Caco-2 (cell line): ENCODE data around the gene DLX4. TPM values are rescaled to one million over a fixed set of nuclear protein-coding genes. Genes with fewer than 3 reads are reported as not detected.

Experiments
- BruUV-seq: library from RNA; stranded (reverse); fragments of 400-500 nt; replicated peaks from 2 replicates; lab custom pipeline; 2021; lab: Mats Ljungman, UMichigan
- CTCF ChIA-PET: fragments of 300-600 bp; sonication (Branson Sonifier 250); formaldehyde crosslinking; loops from one replicate; lab custom pipeline; 2022; ENCODE audit warnings: antibody characterized with exemption; lab: Charles Lee
- POLR2A ChIA-PET: fragments of 300-600 bp; sonication (Branson Sonifier 250); formaldehyde crosslinking; loops from one replicate; lab custom pipeline; 2022; ENCODE audit warnings: antibody characterized with exemption; lab: Charles Lee
- DNase-seq, 2 experiments: peaks; one replicate each; pipeline versions ENCODE4 v3.0.0 to v3.0.0-alpha.2; 2020 to 2022
- H3K27me3 ChIP-seq: replicated peaks from 2 replicates; pipeline ENCODE4 v1.6.0; 2011; ENCODE audit warnings: low read length; ENCODE audit not compliant: control insufficient read depth, insufficient read depth
- H3K36me3 ChIP-seq: 2 replicates; pipeline ENCODE4 v1.5.1; 2011; ENCODE audit warnings: low read length; ENCODE audit not compliant: control insufficient read depth, insufficient read depth
- H3K4me1 ChIP-seq: fragments of 250-450 bp; sonication (Bioruptor Pico); 2 replicates; pipeline ENCODE4 v1.5.1; 2020; ENCODE audit warnings: mild to moderate bottlenecking
- H3K4me3 ChIP-seq: 2 replicates; pipeline ENCODE4 v1.5.1; 2011; ENCODE audit warnings: low read depth, mild to moderate bottlenecking, control low read depth, low read length
- H3K9me3 ChIP-seq: fragments of 250-450 bp; sonication (Bioruptor Pico); 2 replicates; pipeline ENCODE4 v1.5.1; 2020; ENCODE audit warnings: mild to moderate bottlenecking, moderate library complexity
- H3K27ac Mint-ChIP-seq: one replicate; pipeline ENCODE4 v1.8.0; 2022; ENCODE audit warnings: mixed read lengths; ENCODE audit not compliant: unreplicated experiment
- H3K27me3 Mint-ChIP-seq: one replicate; pipeline ENCODE4 v1.8.0; 2022; ENCODE audit warnings: mixed read lengths; ENCODE audit not compliant: insufficient read depth, unreplicated experiment
- H3K36me3 Mint-ChIP-seq: one replicate; pipeline ENCODE4 v1.8.0; 2022; ENCODE audit warnings: mild to moderate bottlenecking, mixed read lengths; ENCODE audit not compliant: insufficient read depth, unreplicated experiment
- H3K4me1 Mint-ChIP-seq: one replicate; pipeline ENCODE4 v1.8.0; 2022; ENCODE audit warnings: low read depth, mixed read lengths; ENCODE audit not compliant: unreplicated experiment
- H3K4me3 Mint-ChIP-seq: one replicate; pipeline ENCODE4 v1.8.0; 2022; ENCODE audit warnings: mild to moderate bottlenecking, moderate library complexity, mixed read lengths; ENCODE audit not compliant: unreplicated experiment
- H3K9me3 Mint-ChIP-seq: one replicate; pipeline ENCODE4 v1.8.0; 2022; ENCODE audit warnings: mixed read lengths; ENCODE audit not compliant: unreplicated experiment
- intact Hi-C: fragments of 100-400 bp; cut with micrococcal nuclease; formaldehyde crosslinking; loops from one replicate; pipeline ENCODE4 v1.10.0; 2022; ENCODE audit not compliant: unreplicated experiment
- total RNA-seq: library from RNA; stranded (reverse); gene quantifications from 2 replicates; pipeline ENCODE4 v1.2.3, GENCODE V29; 2022
- TF ChIP-seq, protein P1 (sequence below), 2 experiments: fragments of 200-600 bp in 1 of 2; IDR thresholded peaks; 1 replicate in 1 of 2; 2 replicates in 1 of 2; pipeline versions ENCODE4 v1.5.1 to v1.8.0; 2011 to 2022; ENCODE audit warnings: antibody characterized with exemption in 1 of 2, control low read depth in 1 of 2, inconsistent platforms in 1 of 2, low read depth in 1 of 2, low read length in 1 of 2, mild to moderate bottlenecking in 1 of 2, moderate library complexity in 1 of 2; ENCODE audit not compliant: insufficient read depth in 1 of 2, severe bottlenecking in 1 of 2, unreplicated experiment in 1 of 2

The DLX4 gene
- total RNA-seq, 1 experiment from 2014 or later: 27.0 TPM

DNA sequence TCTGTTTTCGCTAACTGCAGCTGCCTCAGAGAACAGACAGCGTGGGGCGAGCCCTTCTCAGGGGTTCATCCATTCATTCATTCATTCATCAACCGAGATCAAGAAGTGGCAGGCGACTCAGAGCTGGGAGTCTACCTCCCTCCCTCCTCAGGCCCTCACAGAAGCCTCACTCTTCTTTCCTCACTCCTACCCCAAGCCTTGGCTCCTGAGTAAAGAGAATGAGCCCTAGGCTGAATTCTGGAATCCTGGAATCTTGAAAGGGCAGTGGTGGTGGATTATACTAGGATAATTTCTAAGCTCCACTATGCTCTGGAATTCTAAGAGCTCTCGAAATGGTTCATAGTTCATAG, 28.3 kb downstream of the DLX4 start:
- no peaks in the 10 kb centered on the region for H3K9me3 ChIP-seq
- BruUV-seq: no TSS peak
- TF ChIP-seq, protein P1, sequence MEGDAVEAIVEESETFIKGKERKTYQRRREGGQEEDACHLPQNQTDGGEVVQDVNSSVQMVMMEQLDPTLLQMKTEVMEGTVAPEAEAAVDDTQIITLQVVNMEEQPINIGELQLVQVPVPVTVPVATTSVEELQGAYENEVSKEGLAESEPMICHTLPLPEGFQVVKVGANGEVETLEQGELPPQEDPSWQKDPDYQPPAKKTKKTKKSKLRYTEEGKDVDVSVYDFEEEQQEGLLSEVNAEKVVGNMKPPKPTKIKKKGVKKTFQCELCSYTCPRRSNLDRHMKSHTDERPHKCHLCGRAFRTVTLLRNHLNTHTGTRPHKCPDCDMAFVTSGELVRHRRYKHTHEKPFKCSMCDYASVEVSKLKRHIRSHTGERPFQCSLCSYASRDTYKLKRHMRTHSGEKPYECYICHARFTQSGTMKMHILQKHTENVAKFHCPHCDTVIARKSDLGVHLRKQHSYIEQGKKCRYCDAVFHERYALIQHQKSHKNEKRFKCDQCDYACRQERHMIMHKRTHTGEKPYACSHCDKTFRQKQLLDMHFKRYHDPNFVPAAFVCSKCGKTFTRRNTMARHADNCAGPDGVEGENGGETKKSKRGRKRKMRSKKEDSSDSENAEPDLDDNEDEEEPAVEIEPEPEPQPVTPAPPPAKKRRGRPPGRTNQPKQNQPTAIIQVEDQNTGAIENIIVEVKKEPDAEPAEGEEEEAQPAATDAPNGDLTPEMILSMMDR (IDR thresholded peaks at IDR 0.05; ENCODE audit: insufficient read depth in 1 of 2, low read depth in 1 of 2, low read length in 1 of 2, severe bottlenecking in 1 of 2, unreplicated experiment in 1 of 2): no peak
- Mint-ChIP-seq H3K27ac (no peak overlapping the region), H3K27me3 (peaks cover 14% of the 10 kb centered on the region), H3K9me3 (no peaks in the 10 kb centered on the region), H3K36me3 (peaks cover 7% of the 10 kb centered on the region), H3K4me3 (peak overlapping the region; percentile 31), H3K4me1 (peaks cover 14% of the 10 kb centered on the region)
- no peaks in the 10 kb centered on the region for H3K27me3 ChIP-seq
- no peaks in the 10 kb centered on the region for H3K4me1 ChIP-seq
- intact Hi-C loops: loop anchor here (5.0 kb wide), 1 partner anchor 430 kb away; no protein-coding TSS in a partner anchor
- ChIA-PET CTCF (interaction anchor here (0.9 to 3.1 kb wide), 6 partner anchors 99 to 144 kb away, joined by 3 to 24 read pairs (median 6); no protein-coding TSS in a partner anchor), POLR2A (no interaction called here)
- H3K36me3 ChIP-seq: no peaks in the 10 kb centered on the region
- no peak for DNase-seq
- peak overlapping the region; percentile 38; the same call in 1 of the 2 replicates for H3K4me3 ChIP-seq

- DNase-seq: peak; percentile 76 to 82
- H3K4me3 ChIP-seq: no peak overlapping the region
- TF ChIP-seq, protein P1 (IDR thresholded peaks at IDR 0.05; ENCODE audit: insufficient read depth in 1 of 2, low read depth in 1 of 2, low read length in 1 of 2, severe bottlenecking in 1 of 2, unreplicated experiment in 1 of 2): peak; percentile 63 to 72
- CTCF ChIA-PET: interaction anchor here (0.6 to 3.1 kb wide), 12 partner anchors 45 to 321 kb away, joined by 3 to 24 read pairs (median 5); no protein-coding TSS in a partner anchor
- H3K27ac Mint-ChIP-seq: no peak overlapping the region
- H3K27me3 ChIP-seq: no peaks in the 10 kb centered on the region
- H3K4me3 Mint-ChIP-seq: peak overlapping the region; percentile 31
- H3K36me3 ChIP-seq: no peaks in the 10 kb centered on the region
- H3K4me1 ChIP-seq: no peaks in the 10 kb centered on the region
- peaks cover 7% of the 10 kb centered on the region for H3K36me3 Mint-ChIP-seq
- peaks cover 14% of the 10 kb centered on the region for H3K4me1 Mint-ChIP-seq
- POLR2A ChIA-PET: no interaction called here
- no peaks in the 10 kb centered on the region for H3K9me3 ChIP-seq
- peaks cover 14% of the 10 kb centered on the region for H3K27me3 Mint-ChIP-seq
- intact Hi-C loops: loop anchor here (1.0 to 5.0 kb wide), 2 partner anchors 137 to 431 kb away; no protein-coding TSS in a partner anchor
- no peaks in the 10 kb centered on the region for H3K9me3 Mint-ChIP-seq
- no TSS peak for BruUV-seq
Observed at GRCh38 chr17:49997773-49998703, 29.0 kb downstream of the DLX4 start.

GRCh38 chr17:49998836-49999511, 30.0 kb downstream of the DLX4 start:
- Histone ChIP-seq H3K4me3 (no peak overlapping the region), H3K9me3 (no peaks in the 10 kb centered on the region), H3K36me3 (no peaks in the 10 kb centered on the region), H3K4me1 (no peaks in the 10 kb centered on the region), H3K27me3 (no peaks in the 10 kb centered on the region)
- peaks cover 7% of the 10 kb centered on the region for H3K36me3 Mint-ChIP-seq
- BruUV-seq: no TSS peak
- intact Hi-C loops: loop anchor here (1.0 to 5.0 kb wide), 2 partner anchors 138 to 432 kb away; no protein-coding TSS in a partner anchor
- TF ChIP-seq, protein P1 (IDR thresholded peaks at IDR 0.05; ENCODE audit: insufficient read depth in 1 of 2, low read depth in 1 of 2, low read length in 1 of 2, severe bottlenecking in 1 of 2, unreplicated experiment in 1 of 2): no peak
- H3K4me3 Mint-ChIP-seq: no peak overlapping the region
- H3K4me1 Mint-ChIP-seq: peaks cover 13% of the 10 kb centered on the region
- H3K27me3 Mint-ChIP-seq: peaks cover 13% of the 10 kb centered on the region
- POLR2A ChIA-PET: no interaction called here
- no peaks in the 10 kb centered on the region for H3K9me3 Mint-ChIP-seq
- no peak overlapping the region for H3K27ac Mint-ChIP-seq
- DNase-seq: no peak
- CTCF ChIA-PET: interaction anchor here (0.6 to 2.3 kb wide), 7 partner anchors 46 to 322 kb away, joined by 3 to 16 read pairs (median 3); no protein-coding TSS in a partner anchor
